GM18951 (cell line): Measurements from ENCODE around the gene ADAMTS2.

Source experiments
- POLR2A ChIP-seq: IDR thresholded peaks from 4 replicates; pipeline ENCODE4 v1.6.1; 2011; ENCODE audit warnings: mild to moderate bottlenecking; ENCODE audit not compliant: insufficient read length, insufficient read depth; ENCODE audit errors: extremely low read depth
- in situ Hi-C: fragments of 300-500 bp; cut with MboI; formaldehyde crosslinking; loops from one replicate; pipeline ENCODE4 v1.12.0; 2022; ENCODE audit warnings: low sequenced_read_pairs, mixed read lengths, inconsistent platforms; ENCODE audit not compliant: unreplicated experiment

ADAMTS2 gene

GRCh38 chr5:179281694-179282093, 63.6 kb downstream of the ADAMTS2 start:
- in situ Hi-C loops = no loop called here

GRCh38 chr5:179280095-179280490, 65.2 kb downstream of the ADAMTS2 start:
- in situ Hi-C loops = no loop called here
- no peak for TF ChIP-seq POLR2A

More at GRCh38 chr5:179281694-179282093, 63.6 kb downstream of the ADAMTS2 start:
- TF ChIP-seq POLR2A = no peak

GRCh38 chr5:179279347-179280094, 65.7 kb downstream of the ADAMTS2 start:
- in situ Hi-C loops = no loop called here
- no peak for TF ChIP-seq POLR2A

GRCh38 chr5:179278546-179278945, 66.7 kb downstream of the ADAMTS2 start:
- in situ Hi-C loops = no loop called here
- TF ChIP-seq POLR2A = no peak

GRCh38 chr5:179278119-179278518, 67.1 kb downstream of the ADAMTS2 start:
- in situ Hi-C loops = no loop called here
- TF ChIP-seq POLR2A = no peak

- in situ Hi-C loops = no loop called here
- no peak for TF ChIP-seq POLR2A
Observed at GRCh38 chr5:179276838-179277395, 68.3 kb downstream of the ADAMTS2 start.

GRCh38 chr5:179275941-179276837, 69.1 kb downstream of the ADAMTS2 start:
- in situ Hi-C loops = no loop called here

GRCh38 chr5:179275381-179275878, 69.8 kb downstream of the ADAMTS2 start:
- in situ Hi-C loops = no loop called here
- no peak for TF ChIP-seq POLR2A

More at GRCh38 chr5:179275941-179276837, 69.1 kb downstream of the ADAMTS2 start:
- TF ChIP-seq POLR2A = no peak

- in situ Hi-C loops = no loop called here
- no peak for TF ChIP-seq POLR2A
Observed at GRCh38 chr5:179274321-179275315, 70.6 kb downstream of the ADAMTS2 start.

- in situ Hi-C loops = no loop called here
- no peak for TF ChIP-seq POLR2A
Observed at GRCh38 chr5:179273441-179274145, 71.7 kb downstream of the ADAMTS2 start.

- in situ Hi-C loops = no loop called here
- no peak for TF ChIP-seq POLR2A
Observed at GRCh38 chr5:179273073-179273435, 72.2 kb downstream of the ADAMTS2 start.

GRCh38 chr5:179272326-179273072, 72.8 kb downstream of the ADAMTS2 start:
- in situ Hi-C loops = no loop called here
- TF ChIP-seq POLR2A = no peak
